NCI-H526 (cell line): ENCODE data around the gene LRPAP1.
A peak's percentile ranks its signal among the peaks of the same experiment; 100 is the strongest.
"Not testable (repeated sequence)": the region's sequence is repeated elsewhere in the genome, so short reads cannot be mapped to it uniquely, and the experiment has no call there.

ENCODE experiments used
- DNase-seq, 2 experiments: peaks; one replicate each; lab custom pipeline; 2025; lab: John Stamatoyannopoulos, UW

LRPAP1 gene

GRCh38 chr4:3531879-3532750 is at the start of gene LRPAP1:
Gene LRPAP1 (minus strand): TSS chr4:3532422. CDS start chr4:3532412, 10 bp downstream.
- DNase-seq, result peak; percentile 58 to 95

- DNase-seq, result not testable (repeated sequence)
Observed at GRCh38 chr4:3581334-3582090, 49.3 kb upstream of the LRPAP1 start.

- DNase-seq, result not testable (repeated sequence)
Observed at GRCh38 chr4:3580859-3581258, 48.6 kb upstream of the LRPAP1 start.

- not testable (repeated sequence) for DNase-seq
Observed at GRCh38 chr4:3578527-3579144, 46.4 kb upstream of the LRPAP1 start.

GRCh38 chr4:3578052-3578451 is 45.8 kb upstream of the LRPAP1 start:
- not testable (repeated sequence) for DNase-seq

- DNase-seq, result not testable (repeated sequence)
Observed at GRCh38 chr4:3577208-3577892, 45.1 kb upstream of the LRPAP1 start.

- DNase-seq, result not testable (repeated sequence)
Observed at GRCh38 chr4:3576533-3577207, 44.4 kb upstream of the LRPAP1 start.

- not testable (repeated sequence) for DNase-seq
Observed at GRCh38 chr4:3575426-3576369, 43.5 kb upstream of the LRPAP1 start.

- DNase-seq, result not testable (repeated sequence)
Observed at GRCh38 chr4:3574865-3575264, 42.6 kb upstream of the LRPAP1 start.

GRCh38 chr4:3574346-3574745 is 42.1 kb upstream of the LRPAP1 start:
- DNase-seq, result not testable (repeated sequence)

- DNase-seq, result no peak
Observed at GRCh38 chr4:3573131-3573530, 40.9 kb upstream of the LRPAP1 start.

- no peak for DNase-seq
Observed at GRCh38 chr4:3572363-3572762, 40.1 kb upstream of the LRPAP1 start.

- no peak for DNase-seq
Observed at GRCh38 chr4:3571921-3572320, 39.7 kb upstream of the LRPAP1 start.

- not testable (repeated sequence) for DNase-seq
Observed at GRCh38 chr4:3570923-3571322, 38.7 kb upstream of the LRPAP1 start.

GRCh38 chr4:3569611-3570010 is 37.4 kb upstream of the LRPAP1 start:
- not testable (repeated sequence) for DNase-seq

- DNase-seq, result not testable (repeated sequence)
Observed at GRCh38 chr4:3566701-3567100, 34.5 kb upstream of the LRPAP1 start.

- DNase-seq, result peak; percentile 12 to 22
Observed at GRCh38 chr4:3566301-3566700, 34.1 kb upstream of the LRPAP1 start.

- not testable (repeated sequence) for DNase-seq
Observed at GRCh38 chr4:3564948-3565347, 32.7 kb upstream of the LRPAP1 start.

- DNase-seq, result no peak
Observed at GRCh38 chr4:3563403-3563802, 31.2 kb upstream of the LRPAP1 start.

- DNase-seq, result not testable (repeated sequence)
Observed at GRCh38 chr4:3562127-3562526, 29.9 kb upstream of the LRPAP1 start.
